Suprapubic skin (tissue), 4 donors: ENCODE data around the gene JADE2.

Source experiments
- CTCF ChIP-seq, 2 donors: fragments of 200-600 bp in 1 of 2; fragments of 450-650 bp in 1 of 2; sonication (generic) in 1 of 2; IDR thresholded peaks; one replicate each; pipeline ENCODE4 v1.5.1; 2016 to 2019; ENCODE audit warnings: antibody characterized with exemption in 2 of 2, mild to moderate bottlenecking in 1 of 2, moderate library complexity in 1 of 2
- EP300 ChIP-seq: sonication (generic); formaldehyde crosslinking; IDR thresholded peaks from one replicate; pipeline ENCODE4 v1.6.1; 2017; ENCODE audit warnings: antibody characterized with exemption
- POLR2A ChIP-seq, 2 donors: fragments of 450-650 bp; IDR thresholded peaks; one replicate each; pipeline ENCODE4 v1.6.1; 2017; ENCODE audit warnings: antibody characterized with exemption in 2 of 2, mild to moderate bottlenecking in 2 of 2, moderate library complexity in 2 of 2
- POLR2AphosphoS5 ChIP-seq, 3 donors: sonication (generic); formaldehyde crosslinking; IDR thresholded peaks; one replicate each; pipeline ENCODE4 v1.6.1; 2017; ENCODE audit warnings: antibody characterized with exemption in 3 of 3

GRCh38 chr5:134606726-134607125 is 81.3 kb downstream of the JADE2 start:
- TF ChIP-seq EP300 (no peak), CTCF (IDR thresholded peaks at IDR 0.05) (no peak), POLR2A (IDR thresholded peaks at IDR 0.05) (no peak), POLR2AphosphoS5 (IDR thresholded peaks at IDR 0.05) (no peak)
